K562 treated with DMSO at 1 percent for 48 hours (cell line): ENCODE results near the gene SULT1B1. TPM values are rescaled to one million over a fixed set of nuclear protein-coding genes. Genes with fewer than 3 reads are reported as not detected.

Source experiments
- total RNA-seq: library from RNA; unstranded; fragments of 300-600 nt; gene quantifications from 2 replicates; pipeline ENCODE4 v1.2.3, GENCODE V29; 2022; ENCODE audit warnings: low replicate concordance; ENCODE audit errors: extremely low read depth

Gene SULT1B1
- total RNA-seq, result not detected in 2 replicates

GRCh38 chr4:69760455-69760854 lies at the start of gene SULT1B1:
SULT1B1 (minus strand) TSS chr4:69760620; CDS start chr4:69755217, 5,403 bp downstream.

Other genes with a start within 250 kb of the SULT1B1 start
- not detected in 2 replicates for gene UGT2A2, start 121.0 kb downstream of the SULT1B1 start, total RNA-seq
- not detected in 2 replicates for gene UGT2A1, start 107.4 kb downstream of the SULT1B1 start, total RNA-seq
- gene SULT1E1, start 99.5 kb upstream of the SULT1B1 start, total RNA-seq, result not detected in 2 replicates
- not detected in 2 replicates for gene CSN1S1, start 170.4 kb upstream of the SULT1B1 start, total RNA-seq
- gene CSN2, start 205.1 kb upstream of the SULT1B1 start, total RNA-seq, result not detected in 2 replicates
- gene STATH, start 235.3 kb upstream of the SULT1B1 start, total RNA-seq, result not detected in 2 replicates